GM18858 (cell line): ENCODE results near the gene RPA3.

Experiments
- ATAC-seq: cut with Tn5 transposase; IDR thresholded peaks from one replicate; pipeline ENCODE4 v1.9.1; 2021; ENCODE audit not compliant: unreplicated experiment

Gene RPA3

GRCh38 chr7:7718492-7718891 lies at the start of gene RPA3:
Gene RPA3 (minus strand): TSS chr7:7718607. CDS start chr7:7640418, 78,189 bp downstream.
- no peak for ATAC-seq

- no peak for ATAC-seq
These were observed 48.3 kb upstream of the RPA3 start for GRCh38 chr7:7766671-7767070.

GRCh38 chr7:7765422-7765821 lies 47.0 kb upstream of the RPA3 start:
- peak; percentile 62 for ATAC-seq

GRCh38 chr7:7764520-7765396 lies 46.4 kb upstream of the RPA3 start:
- ATAC-seq, result no peak

GRCh38 chr7:7761974-7762779 lies 43.8 kb upstream of the RPA3 start:
- ATAC-seq, result peak; percentile 43

GRCh38 chr7:7761340-7761973 lies 43.0 kb upstream of the RPA3 start:
- peak; percentile 29 for ATAC-seq

GRCh38 chr7:7757576-7757975 lies 39.2 kb upstream of the RPA3 start:
- no peak for ATAC-seq

- no peak for ATAC-seq
These were observed 38.2 kb upstream of the RPA3 start for GRCh38 chr7:7756577-7756976.

GRCh38 chr7:7751243-7752092 lies 33.1 kb upstream of the RPA3 start:
- no peak for ATAC-seq

GRCh38 chr7:7750571-7751242 lies 32.3 kb upstream of the RPA3 start:
- ATAC-seq, result no peak

- no peak for ATAC-seq
These were observed 28.1 kb upstream of the RPA3 start for GRCh38 chr7:7746458-7746857.

GRCh38 chr7:7745966-7746365 lies 27.6 kb upstream of the RPA3 start:
- ATAC-seq, result peak; percentile 74

GRCh38 chr7:7745258-7745657 lies 26.9 kb upstream of the RPA3 start:
- no peak for ATAC-seq

GRCh38 chr7:7742223-7742622 lies 23.8 kb upstream of the RPA3 start:
- ATAC-seq, result no peak

GRCh38 chr7:7740037-7740355 lies 21.6 kb upstream of the RPA3 start:
- no peak for ATAC-seq

- no peak for ATAC-seq
These were observed 21.0 kb upstream of the RPA3 start for GRCh38 chr7:7739204-7740036.

GRCh38 chr7:7738622-7739021 lies 20.2 kb upstream of the RPA3 start:
- ATAC-seq, result no peak

- ATAC-seq, result no peak
These were observed 19.8 kb upstream of the RPA3 start for GRCh38 chr7:7738177-7738576.

GRCh38 chr7:7737674-7738073 lies 19.3 kb upstream of the RPA3 start:
- no peak for ATAC-seq
